HG03159 (cell line): ENCODE results near the gene ARTN.

Experiments used
- ATAC-seq: cut with Tn5 transposase; IDR thresholded peaks from one replicate; pipeline ENCODE4 v1.9.1; 2021; ENCODE audit warnings: mild to moderate bottlenecking, moderate library complexity; ENCODE audit not compliant: unreplicated experiment

Gene ARTN

DNA sequence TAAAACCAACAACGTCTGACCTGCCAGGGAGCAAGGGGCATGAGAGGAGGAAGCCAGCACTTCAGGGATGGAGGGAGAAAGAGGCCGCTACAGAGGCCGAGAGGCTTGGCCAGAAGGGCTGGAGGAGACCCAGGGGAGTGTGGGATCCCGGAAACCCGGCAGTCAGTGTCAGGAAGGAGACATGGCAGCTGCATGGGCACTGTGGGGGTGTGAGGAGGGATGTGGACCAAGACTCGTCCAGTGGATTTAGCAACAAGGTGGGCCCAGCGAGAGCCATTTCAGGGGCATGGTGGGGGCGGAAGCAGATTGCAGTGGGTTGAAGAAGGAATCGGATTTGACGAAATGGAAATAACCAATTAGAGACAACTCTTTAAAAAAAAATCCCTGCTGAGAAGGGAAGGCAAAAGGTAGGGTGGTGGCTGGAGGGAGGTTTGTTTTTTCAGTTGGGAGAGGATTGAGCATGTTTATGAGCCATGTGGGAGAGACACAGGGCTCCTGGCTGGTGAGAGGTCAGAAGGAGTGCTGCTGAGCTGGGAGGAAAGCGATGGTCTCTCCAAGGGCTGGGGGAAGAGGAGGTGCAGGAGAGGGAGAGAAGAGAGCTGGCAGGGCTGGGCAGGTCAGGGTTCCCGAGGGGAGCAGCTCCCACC is 49.8 kb downstream of the ARTN start:
- ATAC-seq, result no peak

DNA sequence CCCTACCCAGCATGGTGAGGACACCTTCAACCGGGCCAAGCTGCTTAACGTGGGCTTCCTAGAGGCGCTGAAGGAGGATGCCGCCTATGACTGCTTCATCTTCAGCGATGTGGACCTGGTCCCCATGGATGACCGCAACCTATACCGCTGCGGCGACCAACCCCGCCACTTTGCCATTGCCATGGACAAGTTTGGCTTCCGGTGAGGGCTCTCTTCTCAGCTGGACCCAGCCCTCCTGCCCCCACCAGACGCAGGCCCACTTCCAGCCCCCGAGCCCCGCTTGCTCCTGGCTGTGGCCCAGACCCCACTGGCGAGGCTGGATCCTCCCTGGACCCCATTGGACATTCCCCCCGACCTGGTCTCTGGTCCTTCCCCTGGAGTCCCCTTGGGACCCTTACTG is 51.3 kb downstream of the ARTN start:
- ATAC-seq, result no peak

DNA sequence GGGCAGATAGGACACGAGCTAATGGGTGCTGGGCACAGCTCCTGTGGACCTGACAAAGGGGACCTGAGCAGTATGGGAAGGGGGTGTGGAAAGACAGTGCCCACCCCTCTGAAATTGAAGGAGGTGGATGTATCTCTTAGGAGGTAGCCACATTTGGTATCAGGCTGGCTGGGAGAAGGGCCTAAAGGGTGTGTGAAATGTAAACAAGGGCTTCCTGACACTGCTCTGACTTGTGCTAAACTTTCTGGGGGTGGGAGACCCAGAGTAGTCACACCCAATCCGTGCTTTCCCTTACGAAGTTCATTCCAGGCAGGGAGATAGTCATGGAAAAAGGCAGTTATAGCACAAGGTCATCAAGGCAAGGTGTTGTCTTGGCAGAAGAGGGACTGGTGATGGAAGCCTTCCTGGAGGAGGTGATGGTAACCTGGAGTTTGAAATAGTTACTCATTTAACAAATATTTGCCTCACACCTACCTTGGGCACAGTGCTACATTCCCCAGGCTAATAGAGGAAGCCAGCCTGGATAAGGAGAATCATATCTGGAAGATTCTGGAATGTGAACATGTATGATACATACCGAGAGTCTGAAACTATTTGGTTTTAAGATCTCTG is 52.5 kb downstream of the ARTN start:
- ATAC-seq, result no peak

DNA sequence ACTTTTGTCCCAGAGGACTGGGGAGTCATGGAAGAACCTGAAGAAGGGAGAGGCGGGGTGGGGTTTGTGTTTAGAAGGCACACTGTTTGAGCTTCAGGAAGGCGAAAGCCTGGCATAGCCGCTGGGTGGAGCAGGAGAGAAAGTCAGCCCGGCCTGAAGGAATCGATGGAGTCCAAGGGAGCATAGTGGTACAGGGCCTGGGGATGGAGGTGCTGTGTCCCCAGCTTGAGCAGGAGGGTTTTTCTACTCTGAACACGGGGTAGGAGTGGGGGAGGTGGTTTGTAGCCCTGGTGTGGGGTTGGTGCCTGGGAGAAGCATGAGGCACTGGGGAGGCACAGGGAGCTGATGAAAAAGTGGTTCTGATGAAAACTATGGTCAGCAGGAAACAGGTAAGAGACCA is 53.1 kb downstream of the ARTN start:
- ATAC-seq, result no peak
